AML-193 (cell line): ENCODE data around the gene CRYGD.

Experiments
- DNase-seq, 2 experiments: peaks; one replicate each; lab custom pipeline; 2025; lab: John Stamatoyannopoulos, UW

The CRYGD gene

GRCh38 chr2:208083807-208084206 lies 40.5 kb downstream of the CRYGD start:
- no peak for DNase-seq

- DNase-seq: no peak
These were observed 47.0 kb downstream of the CRYGD start for GRCh38 chr2:208077276-208077675.

GRCh38 chr2:208074610-208075356 lies 49.5 kb downstream of the CRYGD start:
- DNase-seq: no peak

- DNase-seq: peak; percentile 36 to 56
These were observed 52.0 kb downstream of the CRYGD start for GRCh38 chr2:208072250-208072892.
